HCT116 (cell line): ENCODE results near the gene CELF2. TPM values are rescaled to one million over a fixed set of nuclear protein-coding genes. Genes with fewer than 3 reads are reported as not detected.

Experiments used
- ATAC-seq: fragments of 200-7000 bp; cut with Tn5 transposase; 2 replicates; pipeline ENCODE4 v1.9.1; 2020; ENCODE audit warnings: mild to moderate bottlenecking, moderate library complexity
- BruUV-seq: library from RNA; stranded (reverse); fragments of 400-500 nt; replicated peaks from 2 replicates; lab custom pipeline; 2021; lab: Mats Ljungman, UMichigan
- CTCF ChIA-PET: fragments of 300-600 bp; sonication (Branson Sonifier 250); formaldehyde crosslinking; loops from one replicate; lab custom pipeline; 2021; ENCODE audit warnings: antibody characterized with exemption; lab: Charles Lee
- POLR2A ChIA-PET: fragments of 300-600, 350-600 bp; sonication (Branson Sonifier 250); formaldehyde crosslinking; loops from one replicate; lab custom pipeline; 2021; ENCODE audit warnings: antibody characterized with exemption; lab: Charles Lee
- RAD21 ChIA-PET, 2 experiments: fragments of 300-600 bp; sonication (Branson Sonifier 250); formaldehyde crosslinking; loops; one replicate each; lab custom pipeline; 2023; ENCODE audit warnings: low total read pairs in 2 of 2; ENCODE audit not compliant: uncharacterized antibody in 2 of 2, unreplicated experiment in 2 of 2, low non-redundant PET in 1 of 2; lab: Charles Lee
- DNase-seq: peaks from one replicate; pipeline ENCODE4 v3.0.0-alpha.2; 2010; ENCODE audit warnings: low read depth, low spot score
- H2AFZ ChIP-seq: fragments of 200-600 bp; shearing (Covaris generic), sonication (generic); 2 replicates; pipeline ENCODE4 v1.6.1; 2017; ENCODE audit warnings: low read depth, mixed run types, mixed read lengths, antibody characterized with exemption, low read length; ENCODE audit not compliant: poor library complexity, severe bottlenecking
- H3K27ac ChIP-seq: 2 replicates; pipeline ENCODE4 v1.5.1; 2012; ENCODE audit warnings: low read depth, low read length
- H3K27me3 ChIP-seq: fragments of 200-600 bp; sonication (generic); 2 replicates; pipeline ENCODE4 v1.6.1; 2016; ENCODE audit warnings: mixed run types, low read length, mixed read lengths; ENCODE audit not compliant: insufficient read depth
- H3K36me3 ChIP-seq, 2 experiments: fragments of 200-500 bp in 1 of 2; fragments of 200-600 bp in 1 of 2; sonication (Bioruptor generic) in 1 of 2; sonication (generic) in 1 of 2; 2 replicates each; pipeline versions ENCODE4 v1.5.1 to v1.6.1; 2014 to 2016; ENCODE audit warnings: low read length in 2 of 2, inconsistent platforms in 1 of 2, mixed read lengths in 1 of 2, mixed run types in 1 of 2; ENCODE audit not compliant: insufficient read depth in 2 of 2, control insufficient read depth in 1 of 2
- H3K4me1 ChIP-seq, 2 experiments: fragments of 200-600 bp in 1 of 2; sonication (generic) in 1 of 2; 2 replicates each; pipeline versions ENCODE4 v1.5.1 to v1.6.1; 2012 to 2017; ENCODE audit warnings: low read length in 2 of 2, inconsistent platforms in 1 of 2, mild to moderate bottlenecking in 1 of 2, mixed read lengths in 1 of 2, mixed run types in 1 of 2, moderate library complexity in 1 of 2; ENCODE audit not compliant: insufficient read depth in 2 of 2, control insufficient read depth in 1 of 2
- H3K4me2 ChIP-seq: fragments of 200-600 bp; sonication (generic); 2 replicates; pipeline ENCODE4 v1.6.1; 2017; ENCODE audit warnings: mixed run types, low read length, mixed read lengths
- H3K4me3 ChIP-seq, 2 experiments: fragments of 200-600 bp in 1 of 2; sonication (generic) in 1 of 2; replicated peaks in 1 of 2; 2 replicates each; pipeline ENCODE4 v1.5.1; 2011 to 2016; ENCODE audit warnings: low read length in 2 of 2, control low read depth in 1 of 2, low read depth in 1 of 2, mild to moderate bottlenecking in 1 of 2, mixed read lengths in 1 of 2, mixed run types in 1 of 2
- H3K79me2 ChIP-seq: fragments of 200-600 bp; sonication (generic); 2 replicates; pipeline ENCODE4 v1.6.1; 2017; ENCODE audit warnings: mild to moderate bottlenecking, mixed run types, low read length, moderate library complexity, mixed read lengths; ENCODE audit not compliant: insufficient read depth
- H3K9ac ChIP-seq: fragments of 200-600 bp; sonication (generic); 2 replicates; pipeline ENCODE4 v1.6.1; 2016; ENCODE audit warnings: low read length, mixed read lengths
- H3K9me2 ChIP-seq: fragments of 200-600 bp; sonication (generic), shearing (Covaris generic); 2 replicates; pipeline ENCODE4 v1.6.1; 2017; ENCODE audit warnings: mixed run types, mild to moderate bottlenecking, moderate library complexity; ENCODE audit not compliant: insufficient read depth
- H3K9me3 ChIP-seq, 2 experiments: fragments of 200-500 bp in 1 of 2; fragments of 200-600 bp in 1 of 2; sonication (Bioruptor generic) in 1 of 2; sonication (generic) in 1 of 2; 2 replicates each; pipeline ENCODE4 v1.6.1; 2014 to 2017; ENCODE audit warnings: low read length in 2 of 2, mixed read lengths in 2 of 2, inconsistent platforms in 1 of 2, low read depth in 1 of 2, mild to moderate bottlenecking in 1 of 2, mixed run types in 1 of 2, moderate library complexity in 1 of 2; ENCODE audit not compliant: control insufficient read depth in 1 of 2, insufficient read depth in 1 of 2
- H4K20me1 ChIP-seq: fragments of 200-600 bp; sonication (generic), shearing (Covaris generic); 2 replicates; pipeline ENCODE4 v1.6.1; 2017; ENCODE audit warnings: mixed run types, mild to moderate bottlenecking, moderate library complexity; ENCODE audit not compliant: insufficient read depth
- CBX3 ChIP-seq: IDR thresholded peaks from 2 replicates; pipeline ENCODE4 v1.6.1; 2012; ENCODE audit warnings: low read depth
- CTCF ChIP-seq, 3 experiments: fragments of 200-600 bp in 1 of 3; sonication (generic) in 1 of 3; IDR thresholded peaks in 2 of 3; conservative IDR thresholded peaks in 1 of 3; 2 replicates each; pipeline ENCODE4 v1.5.1; 2012 to 2017; ENCODE audit warnings: low read depth in 2 of 3, low read length in 2 of 3, antibody characterized with exemption in 1 of 3, borderline replicate concordance in 1 of 3, control low read depth in 1 of 3, mild to moderate bottlenecking in 1 of 3, mixed read lengths in 1 of 3, mixed run types in 1 of 3, moderate library complexity in 1 of 3; ENCODE audit not compliant: insufficient read depth in 1 of 3
- EGR1 ChIP-seq: IDR thresholded peaks from 2 replicates; pipeline ENCODE4 v1.6.1; 2012; ENCODE audit warnings: low read depth
- FOSL1 ChIP-seq: IDR thresholded peaks from 2 replicates; pipeline ENCODE4 v1.6.1; 2012; ENCODE audit warnings: low read depth
- JUND ChIP-seq: IDR thresholded peaks from 2 replicates; pipeline ENCODE4 v1.6.1; 2012
- POLR2AphosphoS5 ChIP-seq: IDR thresholded peaks from 2 replicates; pipeline ENCODE4 v1.6.1; 2011; ENCODE audit warnings: mild to moderate bottlenecking, low read depth, low read length, moderate library complexity
- TCF7L2 ChIP-seq: IDR thresholded peaks from 2 replicates; pipeline ENCODE4 v1.7.0; 2011; ENCODE audit warnings: borderline replicate concordance, inconsistent platforms; ENCODE audit not compliant: insufficient read depth, insufficient read length; ENCODE audit errors: extremely low read depth
- intact Hi-C: fragments of 100-400 bp; cut with micrococcal nuclease; formaldehyde crosslinking; loops from 2 replicates; pipeline ENCODE4 v1.10.0; 2022
- total RNA-seq: library from RNA; stranded (reverse); gene quantifications from one replicate; pipeline ENCODE4 v1.2.1, GENCODE V29; 2021; ENCODE audit not compliant: unreplicated experiment

The CELF2 gene
- total RNA-seq, 1 experiment from 2014 or later = 0.66 TPM

GRCh38 chr10:11243425-11244222, 226.0 kb downstream of the CELF2 start:
- Histone ChIP-seq H3K79me2 (no peaks in the 10 kb centered on the region), H3K4me2 (no peak overlapping the region), H3K9me3 (no peaks in the 10 kb centered on the region), H4K20me1 (no peaks in the 10 kb centered on the region), H3K27me3 (0 out of 2 replicates have a peak, but pooled peaks cover 3% of the 10 kb centered on the region), H3K27ac (no peak overlapping the region), H3K9me2 (no peaks in the 10 kb centered on the region), H2AFZ (no peak overlapping the region), H3K4me3 (no peak overlapping the region), H3K9ac (no peak overlapping the region), H3K4me1 (no peaks in the 10 kb centered on the region), H3K36me3 (no peaks in the 10 kb centered on the region)
- TF ChIP-seq JUND (no peak), CBX3 (no peak), FOSL1 (no peak), CTCF (IDR thresholded peaks at IDR 0.05 in 2 of 3, conservative IDR thresholded peaks at IDR 0.05 in 1 of 3; ENCODE audit: borderline replicate concordance in 1 of 3, insufficient read depth in 1 of 3, low read depth in 2 of 3, low read length in 2 of 3) (no peak), EGR1 (no peak), POLR2AphosphoS5 (no peak), TCF7L2 (no peak)
- POLR2A ChIA-PET = no interaction called here
- CTCF ChIA-PET = no interaction called here
- intact Hi-C loops = no loop called here
- ATAC-seq (no peak), DNase-seq (no peak)
- RAD21 ChIA-PET = interaction anchor here in 1 of 2 experiments (0.6 kb wide), 1 partner anchor 15 kb away, joined by 5 read pairs; no protein-coding TSS in a partner anchor
- no TSS peak for BruUV-seq
